Measurements from ENCODE around the gene DNAJB1. TPM values are rescaled to one million over a fixed set of nuclear protein-coding genes. Genes with fewer than 3 reads are reported as not detected.

DNAJB1 gene
- total RNA-seq, 1 experiment from 2014 or later: 149 TPM

DNA sequence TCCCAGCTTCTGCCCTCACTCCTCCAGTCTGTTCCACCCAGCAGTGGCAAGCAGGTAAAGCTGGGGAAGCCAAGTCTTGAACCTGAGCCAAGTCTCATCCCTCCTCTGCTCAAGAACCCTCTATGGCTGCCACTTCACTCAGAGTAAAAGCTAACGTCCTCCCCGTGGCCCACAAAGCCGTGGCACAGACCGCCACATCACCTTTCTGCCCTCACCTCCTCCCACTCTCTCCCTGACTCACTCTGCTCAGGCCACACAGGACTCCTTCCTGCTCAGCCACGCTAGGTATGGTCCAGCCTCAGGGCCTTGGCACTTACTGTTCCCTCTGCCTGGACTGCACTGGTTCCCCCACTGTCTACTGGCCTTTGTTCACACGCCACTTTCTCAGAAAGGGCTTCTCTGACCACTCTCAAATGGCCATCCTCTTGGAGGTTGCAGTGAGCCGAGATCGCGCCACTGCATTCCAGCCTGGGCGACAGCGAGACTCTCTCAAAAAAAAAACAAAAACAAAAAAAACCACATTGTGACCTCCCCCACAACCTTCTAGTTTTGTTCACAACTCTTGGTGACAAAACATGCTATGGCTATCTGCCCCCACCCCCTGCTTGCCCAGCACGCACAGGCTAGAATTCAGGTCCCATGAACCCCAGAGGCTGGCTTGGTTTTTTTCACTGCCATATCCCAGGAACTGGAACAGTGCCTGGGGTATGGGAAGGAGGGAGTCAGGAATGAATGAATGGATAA is 37.9 kb upstream of the DNAJB1 start:
- intact Hi-C loops (cut with micrococcal nuclease; ENCODE audit: unreplicated experiment): no loop called here
- no peaks in the 10 kb centered on the region for H3K9me3 ChIP-seq (ENCODE audit: control insufficient read depth, insufficient read depth, low read depth, low read length)
- H3K27ac ChIP-seq (ENCODE audit: low read length): peak overlapping the region; percentile 72
- peaks cover 62% of the 10 kb centered on the region for H3K4me1 ChIP-seq (ENCODE audit: control insufficient read depth, insufficient read depth, low read length)
- in situ Hi-C loops (cut with HindIII; ENCODE audit: low pct_unique_long_range_greater_than_20kb, low sequenced_read_pairs): no loop called here
- H3K27me3 ChIP-seq (ENCODE audit: control insufficient read depth, insufficient read depth, low read length): no peaks in the 10 kb centered on the region
- TF ChIP-seq POLR2AphosphoS5 (IDR thresholded peaks at IDR 0.05; ENCODE audit: low read depth, low read length) (no peak), TCF7L2 (IDR thresholded peaks at IDR 0.05; ENCODE audit: low read depth, low read length) (no peak), SIN3A (IDR thresholded peaks at IDR 0.05; ENCODE audit: borderline replicate concordance, insufficient read depth, low read depth, low read length) (no peak), REST (IDR thresholded peaks at IDR 0.05; ENCODE audit: insufficient read depth in 1 of 2, low read depth in 2 of 2, low read length in 1 of 2) (no peak)
- TF ChIP-seq, protein P1, sequence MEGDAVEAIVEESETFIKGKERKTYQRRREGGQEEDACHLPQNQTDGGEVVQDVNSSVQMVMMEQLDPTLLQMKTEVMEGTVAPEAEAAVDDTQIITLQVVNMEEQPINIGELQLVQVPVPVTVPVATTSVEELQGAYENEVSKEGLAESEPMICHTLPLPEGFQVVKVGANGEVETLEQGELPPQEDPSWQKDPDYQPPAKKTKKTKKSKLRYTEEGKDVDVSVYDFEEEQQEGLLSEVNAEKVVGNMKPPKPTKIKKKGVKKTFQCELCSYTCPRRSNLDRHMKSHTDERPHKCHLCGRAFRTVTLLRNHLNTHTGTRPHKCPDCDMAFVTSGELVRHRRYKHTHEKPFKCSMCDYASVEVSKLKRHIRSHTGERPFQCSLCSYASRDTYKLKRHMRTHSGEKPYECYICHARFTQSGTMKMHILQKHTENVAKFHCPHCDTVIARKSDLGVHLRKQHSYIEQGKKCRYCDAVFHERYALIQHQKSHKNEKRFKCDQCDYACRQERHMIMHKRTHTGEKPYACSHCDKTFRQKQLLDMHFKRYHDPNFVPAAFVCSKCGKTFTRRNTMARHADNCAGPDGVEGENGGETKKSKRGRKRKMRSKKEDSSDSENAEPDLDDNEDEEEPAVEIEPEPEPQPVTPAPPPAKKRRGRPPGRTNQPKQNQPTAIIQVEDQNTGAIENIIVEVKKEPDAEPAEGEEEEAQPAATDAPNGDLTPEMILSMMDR (IDR thresholded peaks at IDR 0.05): no peak
- no peaks in the 10 kb centered on the region for H3K36me3 ChIP-seq (ENCODE audit: control insufficient read depth, insufficient read depth, low read length)
- DNase-seq (ENCODE audit: low read depth, low spot score) (no peak), ATAC-seq (peak; percentile 70)
- H3K4me3 ChIP-seq (ENCODE audit: low read depth in 2 of 2, low read length in 2 of 2): peak overlapping the region in 1 of 2 experiments; percentile 37; a peak in 2 of 4 replicates
- no TSS peak for BruUV-seq (replicated peaks)
- CTCF ChIA-PET: interaction anchor here (0.6 to 1.0 kb wide), 2 partner anchors 8 to 67 kb away, joined by 3 to 11 read pairs; no protein-coding TSS in a partner anchor
- POLR2A ChIA-PET: interaction anchor here (0.6 kb wide), 1 partner anchor 137 kb away, joined by 3 read pairs; no protein-coding TSS in a partner anchor

DNA sequence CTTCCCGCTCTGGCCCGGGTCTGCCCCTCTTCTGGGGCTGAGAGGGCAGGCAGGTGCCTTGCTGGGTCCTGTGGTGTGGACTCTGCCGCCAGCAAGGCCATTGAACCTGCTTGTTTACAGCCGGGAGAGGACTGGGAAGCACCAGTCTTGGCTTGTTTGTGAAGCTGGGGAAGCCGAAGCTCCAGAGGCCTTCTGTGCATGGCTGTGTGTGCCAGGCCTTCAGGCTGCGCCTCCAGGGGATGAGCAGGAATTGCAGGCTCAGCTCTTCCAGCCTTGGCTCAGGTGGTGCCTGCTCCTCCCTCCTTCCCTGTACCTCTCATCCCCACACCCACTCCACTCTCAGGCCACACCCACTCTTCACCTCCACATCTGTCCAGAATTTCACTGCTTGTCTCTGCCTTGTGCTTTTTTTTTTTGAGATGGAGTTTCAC is 36.2 kb upstream of the DNAJB1 start:
- no peaks in the 10 kb centered on the region for H3K36me3 ChIP-seq (ENCODE audit: control insufficient read depth, insufficient read depth, low read length)
- intact Hi-C loops (cut with micrococcal nuclease; ENCODE audit: unreplicated experiment): no loop called here
- BruUV-seq (replicated peaks): no TSS peak
- no peaks in the 10 kb centered on the region for H3K27me3 ChIP-seq (ENCODE audit: control insufficient read depth, insufficient read depth, low read length)
- no peak for TF ChIP-seq POLR2AphosphoS5 (IDR thresholded peaks at IDR 0.05; ENCODE audit: low read depth, low read length)
- no peak for TF ChIP-seq REST (IDR thresholded peaks at IDR 0.05; ENCODE audit: insufficient read depth in 1 of 2, low read depth in 2 of 2, low read length in 1 of 2)
- TF ChIP-seq SIN3A (IDR thresholded peaks at IDR 0.05; ENCODE audit: borderline replicate concordance, insufficient read depth, low read depth, low read length): no peak
- no peak for TF ChIP-seq TCF7L2 (IDR thresholded peaks at IDR 0.05; ENCODE audit: low read depth, low read length)
- TF ChIP-seq, protein P1 (IDR thresholded peaks at IDR 0.05): no peak
- H3K4me1 ChIP-seq (ENCODE audit: control insufficient read depth, insufficient read depth, low read length): peaks cover 61% of the 10 kb centered on the region
- H3K27ac ChIP-seq (ENCODE audit: low read length): peak overlapping the region; percentile 69
- ATAC-seq (0 out of 2 replicates have a peak, but pooled peaks have one; percentile 8), DNase-seq (ENCODE audit: low read depth, low spot score) (no peak)
- in situ Hi-C loops (cut with HindIII; ENCODE audit: low pct_unique_long_range_greater_than_20kb, low sequenced_read_pairs): no loop called here
- ChIA-PET CTCF (interaction anchor here (0.6 to 0.7 kb wide), 3 partner anchors 12 to 305 kb away, joined by 3 to 5 read pairs (median 3); no protein-coding TSS in a partner anchor), POLR2A (no interaction called here)
- H3K4me3 ChIP-seq (ENCODE audit: low read depth in 2 of 2, low read length in 2 of 2): no peak overlapping the region
- no peaks in the 10 kb centered on the region for H3K9me3 ChIP-seq (ENCODE audit: control insufficient read depth, insufficient read depth, low read depth, low read length)

All from Panc1 (cell line).